T-helper 17 cell (primary cell): ENCODE measurements around the gene CDC42. TPM values are rescaled to one million over a fixed set of nuclear protein-coding genes. Genes with fewer than 3 reads are reported as not detected.

ENCODE experiments used
- ATAC-seq: fragments of 150-1000 bp; cut with Tn5 transposase; 2 replicates; pipeline ENCODE4 v1.10.0; 2021; ENCODE audit warnings: mild to moderate bottlenecking, moderate library complexity
- DNase-seq, 3 donors: peaks; one replicate each; pipeline versions ENCODE4 v3.0.0 to v3.0.0-alpha.2; 2020 to 2021
- H3K9me3 ChIP-seq: one replicate; pipeline ENCODE4 v1.7.0; 2013; ENCODE audit warnings: low read length, mild to moderate bottlenecking; ENCODE audit not compliant: control insufficient read depth, poor library complexity, severe bottlenecking
- H3K27ac Mint-ChIP-seq: one replicate; pipeline ENCODE4 v1.8.0; 2022; ENCODE audit warnings: mild to moderate bottlenecking, moderate library complexity, mixed read lengths
- H3K27me3 Mint-ChIP-seq: one replicate; pipeline ENCODE4 v1.8.0; 2022; ENCODE audit warnings: mixed read lengths
- H3K36me3 Mint-ChIP-seq: one replicate; pipeline ENCODE4 v1.8.0; 2022; ENCODE audit warnings: low read depth, mixed read lengths
- H3K4me1 Mint-ChIP-seq: one replicate; pipeline ENCODE4 v1.8.0; 2022; ENCODE audit warnings: mild to moderate bottlenecking, mixed read lengths
- H3K4me3 Mint-ChIP-seq: one replicate; pipeline ENCODE4 v1.8.0; 2022; ENCODE audit warnings: mild to moderate bottlenecking, moderate library complexity, mixed read lengths
- total RNA-seq, 4 donors: library from RNA in 2 of 4; stranded (reverse) in 2 of 4; gene quantifications; one replicate each; pipeline ENCODE4 v1.2.3 and lab custom pipeline; 2022 to 2026

The CDC42 gene
- total RNA-seq, 2 donors from 2014 or later, result 371 to 385 TPM

- Mint-ChIP-seq H3K36me3 (peaks cover 2% of the 10 kb centered on the region), H3K4me3 (peak overlapping the region; percentile 15), H3K27me3 (no peaks in the 10 kb centered on the region), H3K4me1 (peaks cover 48% of the 10 kb centered on the region), H3K27ac (peak overlapping the region; percentile 91)
- H3K9me3 ChIP-seq, result no peaks in the 10 kb centered on the region
- DNase-seq (no peak), ATAC-seq (no peak)
Measured at GRCh38 chr1:22108339-22109105, 56.0 kb downstream of the CDC42 start.

GRCh38 chr1:22110016-22110415, 57.5 kb downstream of the CDC42 start:
- no peaks in the 10 kb centered on the region for H3K9me3 ChIP-seq
- DNase-seq (no peak), ATAC-seq (no peak)
- peaks cover 39% of the 10 kb centered on the region for H3K4me1 Mint-ChIP-seq
- H3K27me3 Mint-ChIP-seq, result no peaks in the 10 kb centered on the region
- peak overlapping the region; percentile 82 for H3K27ac Mint-ChIP-seq
- H3K36me3 Mint-ChIP-seq, result peaks cover 2% of the 10 kb centered on the region
- no peak overlapping the region for H3K4me3 Mint-ChIP-seq

- H3K36me3 Mint-ChIP-seq, result peaks cover 5% of the 10 kb centered on the region
- H3K4me1 Mint-ChIP-seq, result peaks cover 37% of the 10 kb centered on the region
- DNase-seq, result no peak
- ATAC-seq, result no peak
- H3K27me3 Mint-ChIP-seq, result no peaks in the 10 kb centered on the region
- H3K4me3 Mint-ChIP-seq, result no peak overlapping the region
- peak overlapping the region; percentile 82 for H3K27ac Mint-ChIP-seq
- no peaks in the 10 kb centered on the region for H3K9me3 ChIP-seq
Measured at GRCh38 chr1:22111115-22111514, 58.6 kb downstream of the CDC42 start.

- H3K27ac Mint-ChIP-seq, result peak overlapping the region; percentile 82
- DNase-seq, result no peak
- H3K27me3 Mint-ChIP-seq, result no peaks in the 10 kb centered on the region
- H3K4me3 Mint-ChIP-seq, result no peak overlapping the region
- H3K9me3 ChIP-seq, result no peaks in the 10 kb centered on the region
- no peak for ATAC-seq
- H3K36me3 Mint-ChIP-seq, result peaks cover 5% of the 10 kb centered on the region
- H3K4me1 Mint-ChIP-seq, result peaks cover 36% of the 10 kb centered on the region
Measured at GRCh38 chr1:22111620-22112019, 59.1 kb downstream of the CDC42 start.

GRCh38 chr1:22112554-22112953, 60.0 kb downstream of the CDC42 start:
- H3K27ac Mint-ChIP-seq, result no peak overlapping the region
- H3K4me3 Mint-ChIP-seq, result no peak overlapping the region
- ATAC-seq, result no peak
- peaks cover 5% of the 10 kb centered on the region for H3K36me3 Mint-ChIP-seq
- peaks cover 33% of the 10 kb centered on the region for H3K4me1 Mint-ChIP-seq
- no peaks in the 10 kb centered on the region for H3K9me3 ChIP-seq
- no peak for DNase-seq
- H3K27me3 Mint-ChIP-seq, result no peaks in the 10 kb centered on the region

- Mint-ChIP-seq H3K4me1 (peaks cover 31% of the 10 kb centered on the region), H3K27ac (peak overlapping the region; percentile 94), H3K36me3 (peaks cover 5% of the 10 kb centered on the region), H3K27me3 (no peaks in the 10 kb centered on the region), H3K4me3 (no peak overlapping the region)
- ATAC-seq, result no peak
- no peaks in the 10 kb centered on the region for H3K9me3 ChIP-seq
- DNase-seq, result no peak
Measured at GRCh38 chr1:22114083-22115012, 61.8 kb downstream of the CDC42 start.

GRCh38 chr1:22115286-22115685, 62.8 kb downstream of the CDC42 start:
- Mint-ChIP-seq H3K27ac (peak overlapping the region; percentile 94), H3K4me3 (peak overlapping the region; percentile 75), H3K36me3 (peaks cover 5% of the 10 kb centered on the region), H3K27me3 (no peaks in the 10 kb centered on the region), H3K4me1 (peaks cover 30% of the 10 kb centered on the region)
- DNase-seq, result no peak
- ATAC-seq, result no peak
- H3K9me3 ChIP-seq, result no peaks in the 10 kb centered on the region

GRCh38 chr1:22117238-22117637, 64.7 kb downstream of the CDC42 start:
- no peak overlapping the region for H3K4me3 Mint-ChIP-seq
- no peaks in the 10 kb centered on the region for H3K9me3 ChIP-seq
- H3K36me3 Mint-ChIP-seq, result peaks cover 5% of the 10 kb centered on the region
- H3K27me3 Mint-ChIP-seq, result no peaks in the 10 kb centered on the region
- no peak for ATAC-seq
- H3K27ac Mint-ChIP-seq, result peak overlapping the region; percentile 43
- no peak for DNase-seq
- peaks cover 32% of the 10 kb centered on the region for H3K4me1 Mint-ChIP-seq

GRCh38 chr1:22117851-22118250, 65.3 kb downstream of the CDC42 start:
- Mint-ChIP-seq H3K36me3 (peaks cover 5% of the 10 kb centered on the region), H3K4me3 (no peak overlapping the region), H3K27ac (peak overlapping the region; percentile 43), H3K27me3 (no peaks in the 10 kb centered on the region), H3K4me1 (peaks cover 29% of the 10 kb centered on the region)
- no peak for DNase-seq
- no peaks in the 10 kb centered on the region for H3K9me3 ChIP-seq
- no peak for ATAC-seq

- H3K9me3 ChIP-seq, result no peaks in the 10 kb centered on the region
- H3K4me1 Mint-ChIP-seq, result peaks cover 25% of the 10 kb centered on the region
- DNase-seq (no peak), ATAC-seq (no peak)
- H3K4me3 Mint-ChIP-seq, result no peak overlapping the region
- H3K36me3 Mint-ChIP-seq, result peaks cover 3% of the 10 kb centered on the region
- H3K27ac Mint-ChIP-seq, result peak overlapping the region; percentile 43
- no peaks in the 10 kb centered on the region for H3K27me3 Mint-ChIP-seq
Measured at GRCh38 chr1:22118291-22118992, 65.9 kb downstream of the CDC42 start.

GRCh38 chr1:22119626-22120468, 67.3 kb downstream of the CDC42 start:
- Mint-ChIP-seq H3K36me3 (peaks cover 3% of the 10 kb centered on the region), H3K4me3 (no peak overlapping the region), H3K27ac (no peak overlapping the region), H3K4me1 (peaks cover 21% of the 10 kb centered on the region), H3K27me3 (no peaks in the 10 kb centered on the region)
- ATAC-seq, result no peak
- DNase-seq, result no peak
- no peaks in the 10 kb centered on the region for H3K9me3 ChIP-seq

- Mint-ChIP-seq H3K36me3 (peaks cover 2% of the 10 kb centered on the region), H3K4me3 (no peak overlapping the region), H3K27me3 (no peaks in the 10 kb centered on the region), H3K4me1 (peaks cover 19% of the 10 kb centered on the region), H3K27ac (peak overlapping the region; percentile 39)
- DNase-seq (no peak), ATAC-seq (no peak)
- H3K9me3 ChIP-seq, result no peaks in the 10 kb centered on the region
Measured at GRCh38 chr1:22120469-22120790, 67.9 kb downstream of the CDC42 start.
